T-helper 1 cell treated with Interleukin-12 subunit alpha and Interleukin-12 subunit beta and Interleukin-4 antibody, amounts not matched to agents 30 ng/mL and 1 ng/mL, for 36 hours (primary cell): ENCODE data around the gene HLA-C. TPM values are rescaled to one million over a fixed set of nuclear protein-coding genes. Genes with fewer than 3 reads are reported as not detected.

ENCODE experiments used
- intact Hi-C: fragments of 100-400 bp; cut with micrococcal nuclease; formaldehyde crosslinking; loops from one replicate; pipeline ENCODE4 v1.15.1; 2024
- total RNA-seq: library from RNA; stranded (reverse); gene quantifications from 2 replicates; pipeline ENCODE4 v1.2.3, GENCODE V29; 2022

Gene HLA-C
- total RNA-seq, result 1,723 and 1,765 TPM in 2 replicates

DNA sequence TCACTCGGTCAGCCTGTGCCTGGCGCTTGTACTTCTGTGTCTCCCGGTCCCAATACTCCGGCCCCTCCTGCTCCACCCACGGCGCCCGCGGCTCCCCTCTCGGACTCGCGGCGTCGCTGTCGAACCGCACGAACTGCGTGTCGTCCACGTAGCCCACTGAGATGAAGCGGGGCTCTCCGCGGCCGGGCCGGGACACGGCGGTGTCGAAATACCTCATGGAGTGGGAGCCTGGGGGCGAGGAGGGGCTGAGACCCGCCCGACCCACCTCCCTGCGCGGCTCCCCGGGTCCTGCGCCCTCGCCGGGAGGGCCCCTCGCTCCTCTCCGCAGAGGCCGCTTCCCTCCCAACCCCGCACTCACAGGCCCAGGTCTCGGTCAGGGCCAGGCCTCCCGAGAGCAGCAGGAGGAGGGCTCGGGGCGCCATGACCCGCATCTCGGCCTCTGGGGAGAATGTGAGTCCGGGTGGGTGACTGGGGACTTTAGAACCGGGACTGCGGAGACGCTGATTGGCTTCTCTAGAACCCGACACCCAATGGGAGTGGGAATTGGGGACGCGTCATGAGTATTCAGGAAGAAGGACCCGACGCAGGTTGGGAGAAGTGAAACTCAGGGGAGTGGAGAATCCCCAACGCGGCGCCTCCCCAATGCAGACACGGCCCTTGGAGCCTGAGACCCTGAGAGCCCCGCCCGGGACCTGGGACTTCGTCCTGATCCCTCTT is at the start of gene HLA-C:
HLA-C (minus strand) TSS at position 452 of the 717 bp plus-strand sequence; CDS start at position 431, 21 bp downstream.
- intact Hi-C loops, result loop anchor here (1.0 to 10.0 kb wide), 9 partner anchors 67 to 1307 kb away; partner anchors contain the start of genes HLA-B, MRPS18B, PPP1R10 and TCF19

DNA sequence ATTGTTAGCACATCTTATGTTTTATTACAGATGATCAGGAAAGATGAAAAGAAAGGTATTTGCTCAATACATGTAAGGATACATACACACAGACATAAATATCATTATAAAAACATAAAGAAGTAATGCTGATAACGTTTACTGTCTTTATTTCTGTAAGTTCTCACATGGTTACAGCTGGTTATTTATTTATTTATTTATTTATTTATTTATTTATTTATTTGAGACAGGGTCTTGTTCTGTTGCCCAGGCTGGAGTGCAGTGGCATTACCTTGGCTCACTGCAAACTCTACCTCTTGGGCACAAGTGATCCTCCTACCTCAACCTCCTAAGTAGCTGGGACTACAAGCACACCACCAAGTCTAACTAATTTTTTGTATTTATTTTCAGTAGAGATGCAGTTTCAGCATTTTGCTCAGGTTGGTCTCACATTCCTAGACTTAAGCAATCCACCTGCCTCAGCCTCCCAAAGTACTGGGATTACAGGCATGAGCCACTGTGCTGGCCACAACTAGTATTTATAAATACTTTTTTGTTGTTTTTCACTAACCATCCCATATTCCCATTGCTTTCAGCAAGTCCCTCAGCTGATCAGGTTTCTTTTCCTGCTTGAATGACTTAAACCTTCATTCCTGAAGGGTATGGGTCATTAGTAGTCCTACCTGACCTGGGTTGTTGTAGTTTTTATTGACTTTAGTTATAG is 49.3 kb upstream of the HLA-C start:
- intact Hi-C loops, result no loop called here

DNA sequence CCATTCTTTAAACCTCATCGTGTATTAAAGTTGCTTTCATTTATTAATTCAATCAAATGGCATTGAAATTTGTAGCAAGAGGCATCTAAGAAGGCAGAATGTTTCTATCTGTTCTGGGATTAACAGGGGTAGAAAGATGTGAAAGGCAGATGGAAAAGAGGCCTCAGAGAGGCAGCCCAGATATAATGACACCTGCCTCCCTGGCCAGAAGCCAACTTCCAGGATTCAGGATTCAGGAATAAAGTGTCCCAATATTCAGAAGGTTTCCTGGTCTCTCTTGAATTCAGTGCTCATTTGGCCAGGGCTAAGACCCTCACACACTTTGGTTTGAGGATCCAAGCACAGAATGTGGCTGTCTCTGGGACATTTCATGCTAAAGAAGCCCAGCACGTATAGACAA is 45.1 kb upstream of the HLA-C start:
- intact Hi-C loops, result no loop called here

DNA sequence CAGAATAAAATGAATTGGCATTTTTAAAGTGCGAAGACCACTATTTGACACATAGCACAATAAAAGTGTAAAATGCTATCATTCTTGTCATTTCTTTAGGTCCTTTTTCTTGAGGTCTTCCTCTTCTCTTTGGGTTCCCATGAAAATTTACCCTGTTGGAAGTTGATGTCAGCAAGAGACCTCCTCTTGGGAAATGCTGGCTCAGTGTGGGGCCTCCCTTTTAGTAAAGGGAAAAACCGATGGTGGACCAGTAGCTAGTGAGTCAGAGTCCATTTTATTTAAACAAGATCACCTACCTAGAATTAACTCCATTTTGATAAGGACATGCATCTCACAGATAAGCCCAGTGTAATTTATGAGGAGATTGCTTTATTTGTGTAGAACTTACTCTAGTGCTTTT is 37.7 kb upstream of the HLA-C start:
- intact Hi-C loops, result no loop called here

DNA sequence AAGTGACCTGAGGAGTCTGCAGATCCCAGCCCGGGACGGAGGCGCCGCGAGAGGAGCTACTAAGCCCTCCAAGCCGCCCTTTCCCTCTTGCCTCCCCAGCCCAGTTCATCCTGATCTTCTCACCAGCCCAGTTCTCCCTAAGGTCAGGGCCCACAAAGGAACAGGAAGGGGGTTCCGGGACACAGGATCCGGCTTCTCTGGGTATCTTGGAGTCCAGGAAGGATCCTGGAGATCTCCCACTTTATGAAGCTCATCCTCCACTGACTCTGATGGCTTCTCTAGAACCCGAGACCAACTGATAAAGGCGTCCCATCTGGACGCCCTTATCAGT is 36.9 kb upstream of the HLA-C start:
- intact Hi-C loops, result no loop called here

DNA sequence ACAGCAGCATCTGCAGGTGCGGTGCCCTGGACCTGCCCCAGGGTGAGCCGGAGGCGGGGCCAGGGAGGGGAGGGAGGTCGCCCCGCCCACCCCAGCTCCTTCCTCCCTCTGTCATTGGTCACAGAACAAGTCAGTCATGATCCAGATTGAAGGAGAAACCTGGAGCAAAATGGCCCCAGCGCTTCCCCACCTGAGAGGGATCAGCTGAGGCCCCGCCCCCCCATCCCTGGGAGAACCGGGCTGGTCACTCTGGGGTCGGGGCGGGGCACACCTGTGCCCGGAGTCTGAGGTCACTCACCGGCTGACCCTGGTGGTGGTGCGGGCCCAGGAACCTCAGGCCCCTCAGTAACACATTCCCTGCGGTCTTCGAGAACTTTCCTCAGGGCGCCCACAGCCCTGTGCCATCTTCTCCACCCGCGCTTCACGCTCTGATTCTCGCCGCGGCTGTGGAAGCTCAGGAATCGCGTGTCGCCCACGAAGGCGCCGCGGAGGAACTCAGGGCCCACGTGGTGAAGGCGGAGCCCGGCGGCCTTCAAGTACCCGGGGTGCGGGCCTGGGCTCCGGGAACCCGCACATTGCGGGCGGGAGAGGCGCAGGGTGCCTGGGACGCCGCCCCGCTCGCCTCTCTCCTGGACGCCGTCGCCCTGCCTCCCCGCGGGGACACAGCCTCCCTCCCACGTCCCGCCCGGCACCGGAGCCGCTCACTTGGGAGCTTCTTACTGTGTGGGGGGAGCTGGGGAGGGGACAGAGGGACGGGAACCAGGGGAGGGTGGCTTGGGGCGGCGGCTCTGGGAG is 36.4 kb upstream of the HLA-C start:
- intact Hi-C loops, result no loop called here

DNA sequence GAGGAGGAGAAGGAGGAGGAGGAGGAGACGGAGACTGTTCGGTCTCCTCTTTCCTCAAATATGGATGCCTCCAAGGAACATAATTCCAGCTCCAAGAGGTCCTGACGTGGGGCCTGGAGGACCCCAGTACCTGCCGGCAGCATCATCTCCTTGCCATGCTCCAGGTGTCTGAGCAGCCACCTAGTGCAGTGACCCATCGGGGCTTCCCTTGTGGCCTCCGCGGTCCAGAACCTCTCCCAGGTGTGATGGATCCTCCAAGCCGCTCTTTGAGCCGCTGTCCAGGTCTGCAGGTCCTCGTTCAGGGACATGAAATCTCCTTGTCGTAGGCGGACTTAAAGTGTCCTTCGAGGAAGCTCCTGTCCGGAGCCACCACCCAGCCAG is 35.8 kb upstream of the HLA-C start:
- intact Hi-C loops, result no loop called here

DNA sequence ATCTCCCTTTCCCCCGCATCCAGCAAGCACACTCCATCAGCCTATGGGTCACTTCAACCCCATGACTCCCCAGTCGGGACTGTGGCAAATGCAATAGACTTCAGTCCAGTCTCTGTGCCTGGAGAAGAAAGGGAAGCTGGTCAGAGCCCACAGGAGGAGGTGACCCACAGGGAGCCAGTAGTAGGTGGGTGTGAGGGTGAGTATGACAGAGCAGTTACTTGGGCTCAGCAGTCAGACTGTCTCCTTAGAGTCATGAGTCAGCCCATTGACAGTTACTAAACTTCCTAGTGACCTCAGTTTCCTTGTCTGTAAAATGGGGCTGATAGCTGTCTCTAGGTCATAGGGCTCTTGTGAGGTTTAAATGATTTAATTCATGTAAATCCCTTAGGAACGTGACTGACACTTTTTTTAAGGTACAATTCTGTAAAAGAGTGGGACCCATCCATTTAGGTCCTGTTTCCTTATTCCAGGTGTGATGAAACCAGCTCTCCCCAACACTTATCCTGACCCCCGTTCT is 33.9 kb upstream of the HLA-C start:
- intact Hi-C loops, result no loop called here

DNA sequence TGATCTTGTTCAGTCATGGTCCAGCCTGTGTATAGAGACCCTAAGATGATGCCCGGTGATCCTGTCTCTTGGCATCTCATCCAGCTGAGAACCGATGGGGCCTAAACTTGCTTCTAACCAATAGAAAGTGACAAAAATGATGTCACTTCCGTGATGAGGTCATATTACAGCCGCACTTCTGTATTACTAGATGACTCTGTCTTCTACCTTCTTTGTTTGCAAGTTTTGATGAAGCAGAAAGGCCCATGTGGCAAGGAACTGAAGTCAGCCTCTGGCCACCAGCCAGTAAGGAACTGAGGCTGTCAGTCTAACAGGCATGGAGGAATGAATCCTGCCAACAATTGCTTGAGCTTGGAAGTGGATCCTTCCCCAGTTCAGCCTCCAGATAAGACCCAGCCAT is 32.8 kb upstream of the HLA-C start:
- intact Hi-C loops, result no loop called here

DNA sequence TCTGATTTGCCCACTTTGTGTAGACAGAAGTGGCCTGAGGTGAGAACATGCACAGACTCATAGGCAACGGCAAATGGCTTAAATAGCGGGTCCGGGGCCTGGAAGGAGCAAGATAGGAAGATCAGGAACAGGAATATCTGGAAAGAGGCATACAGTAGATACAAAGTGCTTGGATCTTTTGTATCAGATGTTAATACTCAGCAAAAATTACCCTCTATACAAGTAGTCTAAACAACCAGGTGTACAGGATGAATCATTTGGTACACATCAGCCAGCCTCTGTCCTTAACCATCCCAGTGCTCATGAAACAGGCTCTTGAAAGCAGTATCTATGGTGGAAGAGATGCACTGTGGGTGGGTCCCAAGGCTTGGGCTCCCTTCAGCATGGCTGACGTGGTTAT is 28.9 kb upstream of the HLA-C start:
- intact Hi-C loops, result no loop called here

DNA sequence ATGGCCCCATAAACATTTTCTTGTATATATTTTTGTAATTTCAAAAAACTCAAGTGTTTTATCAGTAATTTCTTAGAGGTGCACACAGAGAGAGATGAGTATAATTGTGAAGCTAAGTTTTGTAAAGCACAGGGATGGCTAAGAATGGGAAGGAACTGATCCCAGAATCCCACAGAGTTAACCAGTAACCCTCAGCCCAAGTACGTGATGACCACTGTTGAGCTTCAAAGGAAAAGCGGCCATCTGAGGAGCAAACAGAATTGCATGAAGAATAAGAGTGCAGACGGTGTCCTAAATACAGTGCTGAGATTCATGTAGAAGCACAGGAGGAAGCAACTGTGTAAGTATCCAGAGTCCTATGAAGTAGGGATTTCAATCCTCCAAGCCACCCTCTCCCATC is 28.1 kb upstream of the HLA-C start:
- intact Hi-C loops, result no loop called here

DNA sequence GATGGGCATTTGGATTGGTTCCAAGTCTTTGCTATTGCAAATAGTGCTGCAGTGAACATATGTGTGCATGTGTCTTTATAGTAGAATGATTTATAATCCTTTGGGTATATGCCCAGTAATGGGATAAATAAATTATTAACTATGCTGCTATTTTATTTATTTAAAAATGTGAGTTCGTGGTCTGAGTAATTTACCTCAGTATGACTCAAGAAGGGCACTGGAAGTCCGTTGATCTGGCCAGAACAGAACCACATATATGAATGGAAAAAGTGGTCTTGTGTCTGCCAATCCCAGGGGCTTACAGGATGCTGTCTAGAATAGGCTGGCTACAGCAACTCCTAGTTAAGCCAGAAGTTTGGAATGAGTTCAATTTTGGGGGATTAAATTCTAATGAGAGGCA is 27.6 kb upstream of the HLA-C start:
- intact Hi-C loops, result no loop called here

DNA sequence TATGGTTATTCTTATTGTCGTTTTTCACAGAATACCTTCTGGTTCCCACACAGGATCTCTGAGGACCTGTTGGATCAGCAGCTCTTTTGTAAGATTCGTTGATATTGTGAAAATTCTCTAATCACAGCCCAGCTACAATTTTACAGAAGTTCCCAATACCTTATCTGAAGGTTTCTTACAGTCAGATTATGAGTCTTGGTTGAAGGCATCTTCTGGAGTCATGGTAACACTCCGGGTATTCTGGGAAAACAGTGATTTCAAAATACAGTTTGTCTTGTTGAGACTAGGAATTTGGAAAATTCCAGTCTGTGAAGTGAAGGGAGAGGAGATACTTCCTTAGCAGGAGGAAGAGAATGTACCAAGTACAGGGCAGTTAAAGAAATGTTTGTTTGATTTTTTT is 22.2 kb upstream of the HLA-C start:
- intact Hi-C loops, result no loop called here

DNA sequence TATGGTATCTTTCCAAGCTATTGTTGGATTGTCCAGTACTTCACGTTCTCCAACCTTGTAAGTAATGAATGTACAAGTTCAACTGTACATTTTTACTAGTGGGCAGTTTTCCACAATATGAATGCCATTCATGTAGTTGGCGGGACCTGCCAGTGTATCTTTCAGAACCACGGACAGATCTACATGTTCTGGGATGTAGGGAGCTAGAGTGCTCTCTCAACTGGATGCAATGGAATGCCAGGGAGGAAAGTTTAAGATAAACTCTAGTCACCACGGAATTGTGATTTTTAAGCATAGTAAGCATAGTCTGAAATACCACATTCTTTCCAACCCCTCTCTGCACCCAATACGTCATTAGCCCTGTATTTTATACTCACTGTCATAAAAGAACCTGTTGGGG is 21.5 kb upstream of the HLA-C start:
- intact Hi-C loops, result no loop called here

DNA sequence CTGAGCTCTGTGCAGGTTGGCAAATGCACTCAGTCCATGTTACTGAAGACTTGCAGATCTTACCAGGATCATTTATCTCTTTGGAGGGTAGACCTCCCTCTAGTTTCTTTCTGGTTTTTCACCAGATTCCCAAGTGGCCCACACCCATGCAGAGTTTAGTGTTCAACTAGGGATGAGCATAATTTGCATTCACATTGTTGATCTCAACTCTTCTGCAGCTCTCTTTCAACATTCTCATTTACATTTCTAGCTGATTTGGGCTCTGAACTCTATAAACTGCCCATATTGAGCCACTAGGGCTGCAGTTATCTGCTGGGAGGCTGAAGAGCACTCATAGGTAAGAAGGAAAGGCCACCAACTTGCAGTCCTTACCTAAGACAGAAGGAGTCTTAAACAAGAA is 17.9 kb upstream of the HLA-C start:
- intact Hi-C loops, result no loop called here

DNA sequence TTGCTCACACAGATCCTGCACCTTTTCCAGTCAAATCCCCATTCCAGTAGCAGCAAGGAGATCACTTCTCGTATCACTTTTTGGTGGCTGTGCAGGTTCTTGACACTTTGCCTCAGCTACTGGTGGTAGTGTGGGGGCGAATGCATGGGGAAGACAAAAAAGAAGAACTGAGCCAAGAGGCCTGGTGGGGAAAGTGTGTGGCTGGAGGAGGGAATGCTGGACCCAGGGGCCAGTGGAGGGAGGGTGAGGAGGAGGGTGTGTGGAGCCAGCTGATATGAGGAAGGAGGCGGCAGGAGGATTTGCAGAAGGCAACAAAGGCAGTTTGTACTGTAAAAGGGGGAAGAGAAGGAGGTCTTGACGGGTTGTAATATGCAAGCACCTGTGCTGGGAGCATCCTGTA is 15.7 kb upstream of the HLA-C start:
- intact Hi-C loops, result no loop called here

DNA sequence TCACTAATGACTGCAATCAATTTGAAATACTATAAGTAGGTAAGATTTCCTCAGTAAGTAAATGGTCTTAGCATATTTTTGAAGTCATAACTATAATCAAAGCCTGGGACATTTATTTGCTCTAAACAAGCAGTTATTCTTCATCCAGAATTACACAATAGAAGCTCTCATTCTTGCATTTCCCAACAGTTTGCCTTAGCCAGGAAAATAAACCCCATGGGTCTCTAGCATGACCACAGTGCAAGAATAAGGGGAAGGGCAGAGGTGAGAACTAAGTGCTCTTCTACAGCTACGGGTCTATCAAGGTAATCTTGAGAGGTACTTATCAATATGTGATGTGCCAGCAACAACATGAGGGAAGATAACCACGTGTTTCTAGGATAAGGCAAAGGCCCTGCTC is 14.1 kb upstream of the HLA-C start:
- intact Hi-C loops, result no loop called here

DNA sequence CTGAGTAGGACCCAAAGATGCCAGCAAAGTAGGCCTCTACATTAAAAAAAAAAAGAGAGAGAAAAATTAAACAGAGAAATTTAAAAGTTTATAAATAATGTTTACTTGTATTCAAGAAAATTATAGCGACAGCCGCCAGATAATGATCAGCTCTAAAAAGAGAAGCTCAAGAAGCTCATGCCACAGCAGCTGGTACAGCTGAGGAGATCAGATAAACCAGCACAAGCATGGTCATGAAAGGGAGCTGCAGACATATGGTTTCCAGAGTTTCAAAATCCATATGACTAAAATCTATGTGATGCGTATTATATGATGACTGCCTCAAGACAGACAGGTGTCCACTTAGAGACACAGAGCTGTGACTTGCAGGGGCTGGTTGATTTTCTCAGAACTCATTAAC is 13.6 kb upstream of the HLA-C start:
- intact Hi-C loops, result no loop called here

DNA sequence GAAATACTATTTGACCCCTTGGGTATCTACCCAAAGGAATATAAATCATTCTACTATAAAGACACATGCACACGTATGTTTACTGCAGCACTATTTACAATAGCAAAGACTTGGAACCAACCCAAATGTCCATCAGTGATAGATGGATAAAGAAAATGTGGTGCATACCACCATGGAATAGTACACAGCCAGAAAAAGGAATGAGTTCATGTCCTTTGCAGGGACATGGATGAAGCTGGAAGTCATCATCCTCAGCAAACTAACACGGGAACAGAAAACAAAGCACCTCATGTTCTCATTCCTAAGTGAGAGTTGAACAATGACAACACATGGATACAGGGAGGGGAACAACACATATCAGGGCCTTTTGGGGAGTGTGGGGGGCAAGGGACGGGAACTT is 7.8 kb upstream of the HLA-C start:
- intact Hi-C loops, result loop anchor here (10.0 kb wide), 1 partner anchor 1315 kb away; no protein-coding TSS in a partner anchor

DNA sequence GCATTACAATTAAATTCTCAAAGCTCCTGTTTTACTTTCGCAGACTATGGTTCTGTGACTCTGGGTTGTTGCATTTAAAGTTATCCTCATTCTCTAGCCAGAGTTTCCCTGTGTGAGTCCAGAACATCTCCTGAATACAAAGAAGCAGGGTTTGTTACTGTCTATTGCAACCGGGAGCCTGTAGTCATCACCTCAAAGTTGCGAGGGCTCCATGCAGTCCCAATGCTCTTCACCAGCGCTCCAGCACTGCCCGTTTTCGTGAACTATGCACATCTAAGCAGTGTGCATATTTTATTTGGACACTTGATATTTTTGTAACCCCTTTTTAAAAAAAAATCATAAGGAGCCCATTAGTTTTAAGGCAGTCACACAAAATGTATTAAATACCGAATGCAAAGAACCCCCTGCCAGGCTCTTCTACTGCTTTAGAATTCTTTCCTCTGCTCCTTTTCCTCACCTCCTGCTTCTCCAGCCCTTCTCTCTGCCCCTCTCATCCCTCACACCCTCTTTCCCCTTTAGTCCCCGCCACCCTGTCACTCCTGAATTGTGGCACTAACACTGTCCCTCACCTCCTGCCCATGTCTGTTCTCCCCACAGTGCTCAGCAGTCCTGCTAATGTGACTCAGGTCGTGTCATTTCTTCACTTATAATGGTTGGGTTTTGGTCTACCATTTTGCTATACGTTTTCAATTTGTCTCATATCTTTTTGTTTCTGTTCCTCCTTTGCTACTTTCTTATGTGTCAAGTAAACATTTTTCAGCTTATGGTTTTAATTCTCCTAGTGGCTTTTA is 1.1 kb upstream of the HLA-C start:
- intact Hi-C loops, result loop anchor here (1.0 to 10.0 kb wide), 9 partner anchors 69 to 1308 kb away; partner anchors contain the start of genes HLA-B, MRPS18B, PPP1R10 and TCF19

DNA sequence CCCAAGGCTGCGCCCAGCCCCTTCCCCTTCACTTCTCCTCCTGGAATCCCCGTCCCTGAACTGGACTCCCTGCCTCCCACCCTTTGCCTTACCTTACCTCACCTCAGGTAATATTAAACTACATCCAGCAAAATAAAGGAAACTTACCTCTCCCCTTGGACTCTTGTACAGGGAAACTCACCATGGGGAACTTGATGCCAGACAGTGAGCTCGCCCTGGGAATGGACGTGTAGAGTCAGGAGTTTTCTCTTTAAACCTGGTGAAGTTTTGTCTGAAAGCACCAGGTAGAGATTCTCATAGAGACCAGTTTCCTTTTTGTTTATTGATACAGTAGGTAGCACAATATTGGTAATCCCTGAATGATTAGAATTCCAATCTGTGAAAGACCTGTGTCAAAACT is 544 bp upstream of the HLA-C start:
- intact Hi-C loops, result loop anchor here (1.0 to 10.0 kb wide), 9 partner anchors 68 to 1308 kb away; partner anchors contain the start of genes HLA-B, MRPS18B, PPP1R10 and TCF19
